GM12801 (cell line): ENCODE measurements around the gene SERINC4.
"Not testable (repeated sequence)": the region's sequence is repeated elsewhere in the genome, so short reads cannot be mapped to it uniquely, and the experiment has no call there.

Source experiments
- CTCF ChIP-seq: IDR thresholded peaks from one replicate; pipeline ENCODE4 v1.5.1; 2011; ENCODE audit warnings: control low read depth; ENCODE audit not compliant: insufficient read length; ENCODE audit errors: extremely low read depth

The SERINC4 gene

GRCh38 chr15:43769584-43770228 is 30.3 kb downstream of the SERINC4 start:
- no peak for TF ChIP-seq CTCF

GRCh38 chr15:43763819-43764446 is 36.1 kb downstream of the SERINC4 start:
- no peak for TF ChIP-seq CTCF

GRCh38 chr15:43762824-43763223 is 37.2 kb downstream of the SERINC4 start:
- TF ChIP-seq CTCF: no peak

GRCh38 chr15:43751885-43752284 is 48.1 kb downstream of the SERINC4 start:
- TF ChIP-seq CTCF: no peak

- no peak for TF ChIP-seq CTCF
Observed at GRCh38 chr15:43749690-43750345, 50.2 kb downstream of the SERINC4 start.

GRCh38 chr15:43748376-43748775 is 51.6 kb downstream of the SERINC4 start:
- no peak for TF ChIP-seq CTCF

GRCh38 chr15:43746245-43746902 is 53.6 kb downstream of the SERINC4 start, which contains the start of gene PDIA3:
TSS of gene PDIA3 (plus strand) at chr15:43746438. CDS start at chr15:43746540, 102 bp downstream.
- TF ChIP-seq CTCF: not testable (repeated sequence)
